Measurements from ENCODE around the gene LEF1. TPM values are rescaled to one million over a fixed set of nuclear protein-coding genes. Genes with fewer than 3 reads are reported as not detected.

Gene LEF1
- total and polyA plus RNA-seq, 5 donors from 2014 or later = 465 to 627 (median 558) TPM

GRCh38 chr4:108205859-108206258, 37.1 kb upstream of the LEF1 start:
- Histone ChIP-seq H3K9me3 (ENCODE audit: control insufficient read depth in 2 of 2, low read length in 2 of 2) (no peaks in the 10 kb centered on the region), H3K4me3 (ENCODE audit: low read depth, low read length) (no peak overlapping the region), H3K36me3 (ENCODE audit: control insufficient read depth, insufficient read depth, low read length) (no peaks in the 10 kb centered on the region), H3K27ac (ENCODE audit: insufficient read depth, low read length, poor library complexity, severe bottlenecking) (no peak overlapping the region), H3K27me3 (ENCODE audit: control insufficient read depth, insufficient read depth, low read length) (no peaks in the 10 kb centered on the region), H3K4me1 (ENCODE audit: control insufficient read depth, insufficient read depth, low read length, poor library complexity, severe bottlenecking) (no peaks in the 10 kb centered on the region)
- Mint-ChIP-seq H3K4me3 (no peak overlapping the region), H3K27ac (no peak overlapping the region), H3K27me3 (peaks cover 4% of the 10 kb centered on the region), H3K36me3 (peaks cover 34% of the 10 kb centered on the region), H3K9me3 (no peaks in the 10 kb centered on the region), H3K4me1 (peaks cover 0 to 6% (median 5%) of the 10 kb centered on the region in 4 donors)
- no peak for DNase-seq
- ATAC-seq (ENCODE audit: low read depth in 2 of 2) = no peak

- no peaks in the 10 kb centered on the region for H3K4me1 ChIP-seq (ENCODE audit: control insufficient read depth, insufficient read depth, low read length, poor library complexity, severe bottlenecking)
- Mint-ChIP-seq H3K9me3 (no peaks in the 10 kb centered on the region), H3K4me1 (peaks cover 0 to 6% (median 4%) of the 10 kb centered on the region in 4 donors), H3K36me3 (peaks cover 31% of the 10 kb centered on the region), H3K27ac (no peak overlapping the region), H3K4me3 (no peak overlapping the region), H3K27me3 (peaks cover 4% of the 10 kb centered on the region)
- H3K36me3 ChIP-seq (ENCODE audit: control insufficient read depth, insufficient read depth, low read length) = no peaks in the 10 kb centered on the region
- no peaks in the 10 kb centered on the region for H3K27me3 ChIP-seq (ENCODE audit: control insufficient read depth, insufficient read depth, low read length)
- no peak for ATAC-seq (ENCODE audit: low read depth in 2 of 2)
- no peak overlapping the region for H3K27ac ChIP-seq (ENCODE audit: insufficient read depth, low read length, poor library complexity, severe bottlenecking)
- no peak overlapping the region for H3K4me3 ChIP-seq (ENCODE audit: low read depth, low read length)
- DNase-seq = no peak
- H3K9me3 ChIP-seq (ENCODE audit: control insufficient read depth in 2 of 2, low read length in 2 of 2) = no peaks in the 10 kb centered on the region
Observed at GRCh38 chr4:108204518-108204917, 35.8 kb upstream of the LEF1 start.

GRCh38 chr4:108203377-108203776, 34.6 kb upstream of the LEF1 start:
- Mint-ChIP-seq H3K4me3 (no peak overlapping the region), H3K4me1 (peaks cover 0 to 6% (median 4%) of the 10 kb centered on the region in 4 donors), H3K27ac (no peak overlapping the region), H3K9me3 (no peaks in the 10 kb centered on the region), H3K27me3 (peaks cover 4% of the 10 kb centered on the region), H3K36me3 (peaks cover 27% of the 10 kb centered on the region)
- H3K36me3 ChIP-seq (ENCODE audit: control insufficient read depth, insufficient read depth, low read length) = no peaks in the 10 kb centered on the region
- no peak overlapping the region for H3K4me3 ChIP-seq (ENCODE audit: low read depth, low read length)
- no peaks in the 10 kb centered on the region for H3K4me1 ChIP-seq (ENCODE audit: control insufficient read depth, insufficient read depth, low read length, poor library complexity, severe bottlenecking)
- no peak overlapping the region for H3K27ac ChIP-seq (ENCODE audit: insufficient read depth, low read length, poor library complexity, severe bottlenecking)
- no peaks in the 10 kb centered on the region for H3K9me3 ChIP-seq (ENCODE audit: control insufficient read depth in 2 of 2, low read length in 2 of 2)
- no peaks in the 10 kb centered on the region for H3K27me3 ChIP-seq (ENCODE audit: control insufficient read depth, insufficient read depth, low read length)
- ATAC-seq (ENCODE audit: low read depth in 2 of 2) (no peak), DNase-seq (no peak)

- no peaks in the 10 kb centered on the region for H3K27me3 Mint-ChIP-seq
- peaks cover 27% of the 10 kb centered on the region for H3K36me3 Mint-ChIP-seq
- H3K4me1 ChIP-seq (ENCODE audit: control insufficient read depth, insufficient read depth, low read length, poor library complexity, severe bottlenecking) = no peaks in the 10 kb centered on the region
- no peaks in the 10 kb centered on the region for H3K27me3 ChIP-seq (ENCODE audit: control insufficient read depth, insufficient read depth, low read length)
- no peak for ATAC-seq (ENCODE audit: low read depth in 2 of 2)
- DNase-seq = no peak
- peak overlapping the region in 1 of 3 donors; percentile 53 for H3K27ac Mint-ChIP-seq
- H3K4me1 Mint-ChIP-seq = peaks cover 0 to 6% (median 4%) of the 10 kb centered on the region in 4 donors
- H3K9me3 ChIP-seq (ENCODE audit: control insufficient read depth in 2 of 2, low read length in 2 of 2) = no peaks in the 10 kb centered on the region
- no peak overlapping the region for H3K4me3 ChIP-seq (ENCODE audit: low read depth, low read length)
- H3K27ac ChIP-seq (ENCODE audit: insufficient read depth, low read length, poor library complexity, severe bottlenecking) = no peak overlapping the region
- no peaks in the 10 kb centered on the region for H3K36me3 ChIP-seq (ENCODE audit: control insufficient read depth, insufficient read depth, low read length)
- no peak overlapping the region for H3K4me3 Mint-ChIP-seq
- H3K9me3 Mint-ChIP-seq = no peaks in the 10 kb centered on the region
Observed at GRCh38 chr4:108201774-108202173, 33.0 kb upstream of the LEF1 start.

GRCh38 chr4:108199881-108200280, 31.1 kb upstream of the LEF1 start:
- peaks cover 0 to 6% (median 4%) of the 10 kb centered on the region in 4 donors for H3K4me1 Mint-ChIP-seq
- H3K27ac ChIP-seq (ENCODE audit: insufficient read depth, low read length, poor library complexity, severe bottlenecking) = no peak overlapping the region
- H3K4me3 ChIP-seq (ENCODE audit: low read depth, low read length) = no peak overlapping the region
- no peaks in the 10 kb centered on the region for H3K27me3 Mint-ChIP-seq
- no peak overlapping the region for H3K4me3 Mint-ChIP-seq
- no peak for ATAC-seq (ENCODE audit: low read depth in 2 of 2)
- no peaks in the 10 kb centered on the region for H3K36me3 ChIP-seq (ENCODE audit: control insufficient read depth, insufficient read depth, low read length)
- H3K4me1 ChIP-seq (ENCODE audit: control insufficient read depth, insufficient read depth, low read length, poor library complexity, severe bottlenecking) = no peaks in the 10 kb centered on the region
- no peaks in the 10 kb centered on the region for H3K9me3 ChIP-seq (ENCODE audit: control insufficient read depth in 2 of 2, low read length in 2 of 2)
- no peak overlapping the region for H3K27ac Mint-ChIP-seq
- DNase-seq = no peak
- no peaks in the 10 kb centered on the region for H3K27me3 ChIP-seq (ENCODE audit: control insufficient read depth, insufficient read depth, low read length)
- H3K36me3 Mint-ChIP-seq = peaks cover 22% of the 10 kb centered on the region
- no peaks in the 10 kb centered on the region for H3K9me3 Mint-ChIP-seq

GRCh38 chr4:108193886-108194672, 25.3 kb upstream of the LEF1 start:
- Histone ChIP-seq H3K27me3 (ENCODE audit: control insufficient read depth, insufficient read depth, low read length) (no peaks in the 10 kb centered on the region), H3K4me3 (ENCODE audit: low read depth, low read length) (no peak overlapping the region), H3K36me3 (ENCODE audit: control insufficient read depth, insufficient read depth, low read length) (no peaks in the 10 kb centered on the region), H3K27ac (ENCODE audit: insufficient read depth, low read length, poor library complexity, severe bottlenecking) (no peak overlapping the region), H3K9me3 (ENCODE audit: control insufficient read depth in 2 of 2, low read length in 2 of 2) (no peaks in the 10 kb centered on the region), H3K4me1 (ENCODE audit: control insufficient read depth, insufficient read depth, low read length, poor library complexity, severe bottlenecking) (no peaks in the 10 kb centered on the region)
- H3K27ac Mint-ChIP-seq = no peak overlapping the region
- H3K27me3 Mint-ChIP-seq = no peaks in the 10 kb centered on the region
- peaks cover 0 to 8% (median 4%) of the 10 kb centered on the region in 4 donors for H3K4me1 Mint-ChIP-seq
- H3K36me3 Mint-ChIP-seq = peaks cover 6% of the 10 kb centered on the region
- no peak for DNase-seq
- no peak for ATAC-seq (ENCODE audit: low read depth in 2 of 2)
- peaks cover 0 to 2% (median 0%) of the 10 kb centered on the region in 7 donors for H3K9me3 Mint-ChIP-seq
- H3K4me3 Mint-ChIP-seq = no peak overlapping the region

GRCh38 chr4:108192935-108193334, 24.2 kb upstream of the LEF1 start:
- H3K27ac ChIP-seq (ENCODE audit: insufficient read depth, low read length, poor library complexity, severe bottlenecking) = no peak overlapping the region
- Mint-ChIP-seq H3K27me3 (no peaks in the 10 kb centered on the region), H3K4me3 (no peak overlapping the region), H3K27ac (no peak overlapping the region), H3K36me3 (peaks cover 6% of the 10 kb centered on the region), H3K4me1 (peaks cover 0 to 8% (median 4%) of the 10 kb centered on the region in 4 donors), H3K9me3 (peaks cover 0 to 2% (median 0%) of the 10 kb centered on the region in 7 donors)
- H3K4me3 ChIP-seq (ENCODE audit: low read depth, low read length) = no peak overlapping the region
- H3K4me1 ChIP-seq (ENCODE audit: control insufficient read depth, insufficient read depth, low read length, poor library complexity, severe bottlenecking) = no peaks in the 10 kb centered on the region
- DNase-seq (no peak), ATAC-seq (ENCODE audit: low read depth in 2 of 2) (no peak)
- H3K9me3 ChIP-seq (ENCODE audit: control insufficient read depth in 2 of 2, low read length in 2 of 2) = no peaks in the 10 kb centered on the region
- H3K27me3 ChIP-seq (ENCODE audit: control insufficient read depth, insufficient read depth, low read length) = no peaks in the 10 kb centered on the region
- H3K36me3 ChIP-seq (ENCODE audit: control insufficient read depth, insufficient read depth, low read length) = no peaks in the 10 kb centered on the region

GRCh38 chr4:108192056-108192455, 23.3 kb upstream of the LEF1 start:
- Histone ChIP-seq H3K9me3 (ENCODE audit: control insufficient read depth in 2 of 2, low read length in 2 of 2) (no peaks in the 10 kb centered on the region), H3K36me3 (ENCODE audit: control insufficient read depth, insufficient read depth, low read length) (no peaks in the 10 kb centered on the region), H3K27ac (ENCODE audit: insufficient read depth, low read length, poor library complexity, severe bottlenecking) (no peak overlapping the region), H3K4me3 (ENCODE audit: low read depth, low read length) (no peak overlapping the region), H3K27me3 (ENCODE audit: control insufficient read depth, insufficient read depth, low read length) (no peaks in the 10 kb centered on the region), H3K4me1 (ENCODE audit: control insufficient read depth, insufficient read depth, low read length, poor library complexity, severe bottlenecking) (no peaks in the 10 kb centered on the region)
- DNase-seq (no peak), ATAC-seq (ENCODE audit: low read depth in 2 of 2) (no peak)
- Mint-ChIP-seq H3K27ac (no peak overlapping the region), H3K4me1 (peaks cover 0 to 9% (median 4%) of the 10 kb centered on the region in 4 donors), H3K4me3 (no peak overlapping the region), H3K36me3 (peaks cover 6% of the 10 kb centered on the region), H3K9me3 (peaks cover 0 to 2% (median 0%) of the 10 kb centered on the region in 7 donors), H3K27me3 (no peaks in the 10 kb centered on the region)
